ENCODE measurements around the gene ULK3. TPM values are rescaled to one million over a fixed set of nuclear protein-coding genes. Genes with fewer than 3 reads are reported as not detected.

ULK3 gene
- total and polyA plus RNA-seq, 2 of the 4 experiments (the other 2 are of a cell fraction): 11.8 to 22.7 TPM

DNA sequence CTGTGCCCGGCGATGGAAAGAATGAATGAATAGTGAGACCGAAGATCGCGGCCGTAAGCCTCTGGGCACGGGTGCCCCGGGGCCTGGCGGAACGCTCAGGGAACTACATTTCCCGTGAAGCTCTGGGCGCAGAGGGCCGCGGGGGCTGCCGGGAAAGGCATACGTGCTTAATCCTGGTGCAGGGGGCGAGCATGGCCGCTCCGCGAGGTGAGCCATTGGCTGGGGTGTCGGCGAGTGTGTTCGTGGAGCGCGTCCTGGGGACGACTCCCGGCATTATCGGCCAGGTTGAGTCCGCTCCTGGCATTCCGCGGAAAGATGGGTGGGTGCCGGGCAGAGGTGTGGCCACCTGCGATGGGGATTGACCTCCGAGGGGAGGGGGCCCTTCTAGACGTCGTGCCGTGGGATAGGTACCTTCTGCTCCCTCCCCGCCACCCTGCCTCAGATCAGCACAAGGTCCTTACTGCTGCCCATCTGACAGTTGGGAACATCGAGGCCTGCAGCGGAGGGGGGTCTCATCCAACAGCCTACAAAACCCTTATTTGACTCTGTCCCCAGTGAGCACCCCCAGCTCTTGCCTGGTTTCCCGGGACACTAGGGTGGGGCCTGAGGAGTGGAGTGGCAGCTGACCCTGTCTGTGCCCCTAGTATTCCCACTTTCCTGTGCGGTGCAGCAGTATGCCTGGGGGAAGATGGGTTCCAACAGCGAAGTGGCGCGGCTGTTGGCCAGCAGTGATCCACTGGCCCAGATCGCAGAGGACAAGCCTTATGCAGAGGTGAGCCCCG lies 47.1 kb upstream of the ULK3 start, which contains the start of gene MPI:
TSS of gene MPI (plus strand) at position 160 of the 782 bp plus-strand sequence. CDS start at position 192, 32 bp downstream.
- TF ChIP-seq MAZ (IDR thresholded peaks at IDR 0.05; ENCODE audit: borderline replicate concordance, low read depth, low read length) (peak; percentile 85), CEBPB (IDR thresholded peaks at IDR 0.05; ENCODE audit: low read depth, low read length) (no peak), POLR2A (IDR thresholded peaks at IDR 0.05; ENCODE audit: low read depth, low read length) (peak; percentile 83), MXI1 (IDR thresholded peaks at IDR 0.05; ENCODE audit: borderline replicate concordance, low read depth, low read length) (peak; percentile 89; the same call in 1 of the 2 replicates), BHLHE40 (IDR thresholded peaks at IDR 0.05; ENCODE audit: low read depth, low read length) (peak; percentile 41; the same call in 1 of the 2 replicates)
- H2AFZ ChIP-seq (replicated peaks; ENCODE audit: low read length, poor library complexity): peak within 1 kb of the TSS; percentile 99
- peak; percentile 68 for DNase-seq
- WGBS, 2 experiments (ENCODE audit: extremely low coverage in 2 of 2, insufficient read length in 1 of 2): 10% methylated on average over 10 of the region's 47 CpGs; no CpG with 5 or more reads in 1 of the 2 experiments
- H3K4ac ChIP-seq (ENCODE audit: low read depth, low read length): peak within 1 kb of the TSS; percentile 93
- peak within 1 kb of the TSS; percentile 85; the same call in 1 of the 2 replicates for H2BK120ac ChIP-seq (ENCODE audit: low read depth, low read length)
- peaks cover 22% of the 10 kb centered on the region for H3K36me3 ChIP-seq (ENCODE audit: control insufficient read depth, insufficient read depth, low read length)
- H2AK9ac ChIP-seq (replicated peaks; ENCODE audit: low read depth, low read length, poor library complexity): peak within 1 kb of the TSS; percentile 98
- peaks cover 9% of the 10 kb centered on the region for H3K4me1 ChIP-seq (ENCODE audit: control insufficient read depth, insufficient read depth, low read length)
- H2BK5ac ChIP-seq (ENCODE audit: low read depth, low read length, poor library complexity, severe bottlenecking): peak within 1 kb of the TSS; percentile 77
- H3K9me3 ChIP-seq (ENCODE audit: control insufficient read depth, insufficient read depth, low read length): no peaks in the 10 kb centered on the region
- peak within 1 kb of the TSS; percentile 98 for H3K4me2 ChIP-seq (ENCODE audit: low read depth, low read length)
- H2AK5ac ChIP-seq (ENCODE audit: low read depth, low read length): peak within 1 kb of the TSS; percentile 98
- H4K5ac ChIP-seq (ENCODE audit: low read depth, low read length): peak within 1 kb of the TSS; percentile 83
- intact Hi-C loops (cut with micrococcal nuclease) (loop anchor here (1.0 to 5.0 kb wide), 2 partner anchors 13 to 48 kb away; partner anchors contain the start of gene ULK3), dilution Hi-C loops (cut with HindIII; ENCODE audit: low sequenced_read_pairs, unreplicated experiment) (no loop called here), in situ Hi-C loops (cut with MboI; ENCODE audit: low sequenced_read_pairs) (no loop called here)
- no peaks in the 10 kb centered on the region for H4K20me1 ChIP-seq (ENCODE audit: insufficient read depth, low read length)
- H3K27ac ChIP-seq (ENCODE audit: insufficient read depth, low read length): peak within 1 kb of the TSS; percentile 84
- peak within 1 kb of the TSS; percentile 95 for H3K9ac ChIP-seq (ENCODE audit: low read depth, low read length)
- H3K18ac ChIP-seq (ENCODE audit: low read depth, low read length): peak within 1 kb of the TSS; percentile 30; the same call in 1 of the 2 replicates
- H4K8ac ChIP-seq (ENCODE audit: low read depth in 2 of 2, low read length in 2 of 2): peak within 1 kb of the TSS; percentile 86 to 99
- peak within 1 kb of the TSS; percentile 85 for H3K56ac ChIP-seq (ENCODE audit: extremely low read depth, insufficient read depth, low read length)
- POLR2A ChIA-PET (ENCODE audit: unreplicated experiment): no interaction called here
- peak within 1 kb of the TSS; percentile 97 for H3K14ac ChIP-seq (replicated peaks; ENCODE audit: low read depth, low read length)
- H3K79me1 ChIP-seq (ENCODE audit: low read depth in 1 of 2, low read length in 2 of 2): peaks cover 16 to 32% of the 10 kb centered on the region in 2 experiments; a peak in 3 of 4 replicates
- peaks cover 16% of the 10 kb centered on the region for H3K9me1 ChIP-seq (ENCODE audit: insufficient read depth, low read length)
- peak within 1 kb of the TSS; percentile 77; the same call in 2 of the 3 replicates for H2BK15ac ChIP-seq (ENCODE audit: low read depth, low read length)
- BruUV-seq (replicated peaks): no TSS peak
- H2BK20ac ChIP-seq (ENCODE audit: low read depth, low read length): peak within 1 kb of the TSS; percentile 64; the same call in 1 of the 2 replicates
- CTCF ChIA-PET: interaction anchor here (1.9 kb wide), 1 partner anchor 12 kb away, joined by 7 read pairs; no protein-coding TSS in a partner anchor
- H3K23ac ChIP-seq (ENCODE audit: low read depth, low read length): peak within 1 kb of the TSS; percentile 94
- H3K27me3 ChIP-seq (ENCODE audit: control insufficient read depth, insufficient read depth, low read length): no peaks in the 10 kb centered on the region
- ATAC-seq (ENCODE audit: low read depth): peak; percentile 99
- peak within 1 kb of the TSS; percentile 73 for H3K4me3 ChIP-seq (ENCODE audit: insufficient read depth, low read depth, low read length)
- peak within 1 kb of the TSS; percentile 92 for H4K91ac ChIP-seq (ENCODE audit: insufficient read depth, low read depth, low read length)

Measured in IMR-90 (cell line).